IPS-11a (cell line): Measurements from ENCODE around the gene NAA80.

Experiments
- H3K4me3 ChIP-seq: one replicate; pipeline ENCODE4 v1.5.1; 2013; ENCODE audit warnings: low read depth, low read length, control low read depth

Gene NAA80

GRCh38 chr3:50330330-50330729 lies 31.1 kb upstream of the NAA80 start:
- H3K4me3 ChIP-seq = no peak overlapping the region

- H3K4me3 ChIP-seq = peak within 1 kb of the TSS; percentile 94
Observed at GRCh38 chr3:50327943-50328691, 28.9 kb upstream of the NAA80 start, which contains the start of gene TUSC2. Gene TUSC2, minus strand, starts transcription at chr3:50328223. Its CDS starts 124 bp downstream, at chr3:50328099.

GRCh38 chr3:50327129-50327528 lies 27.9 kb upstream of the NAA80 start:
- peak overlapping the region; percentile 94 for H3K4me3 ChIP-seq

GRCh38 chr3:50326182-50326541 lies 27.0 kb upstream of the NAA80 start:
- no peak overlapping the region for H3K4me3 ChIP-seq

GRCh38 chr3:50325497-50326181 lies 26.4 kb upstream of the NAA80 start:
- H3K4me3 ChIP-seq = no peak overlapping the region

- H3K4me3 ChIP-seq = no peak overlapping the region
Observed at GRCh38 chr3:50325113-50325480, 25.9 kb upstream of the NAA80 start.

- no peak overlapping the region for H3K4me3 ChIP-seq
Observed at GRCh38 chr3:50324351-50325112, 25.3 kb upstream of the NAA80 start.

GRCh38 chr3:50323614-50324199 lies 24.5 kb upstream of the NAA80 start:
- H3K4me3 ChIP-seq = no peak overlapping the region

- no peak overlapping the region for H3K4me3 ChIP-seq
Observed at GRCh38 chr3:50323092-50323600, 23.9 kb upstream of the NAA80 start.

GRCh38 chr3:50322386-50323091 lies 23.3 kb upstream of the NAA80 start, which contains the start of gene HYAL2:
Gene HYAL2, minus strand, starts transcription at chr3:50322745. Its CDS starts 2,256 bp downstream, at chr3:50320489.
- peak within 1 kb of the TSS; percentile 82 for H3K4me3 ChIP-seq

GRCh38 chr3:50322115-50322385 lies 22.8 kb upstream of the NAA80 start:
- peak overlapping the region; percentile 82 for H3K4me3 ChIP-seq

- peak overlapping the region; percentile 82 for H3K4me3 ChIP-seq
Observed at GRCh38 chr3:50321336-50322114, 22.3 kb upstream of the NAA80 start.

- H3K4me3 ChIP-seq = peak overlapping the region; percentile 82
Observed at GRCh38 chr3:50320853-50321335, 21.7 kb upstream of the NAA80 start.

GRCh38 chr3:50319894-50320625 lies 20.9 kb upstream of the NAA80 start:
- H3K4me3 ChIP-seq = peak overlapping the region; percentile 82

GRCh38 chr3:50319181-50319893 lies 20.1 kb upstream of the NAA80 start:
- H3K4me3 ChIP-seq = no peak overlapping the region

GRCh38 chr3:50318615-50319014 lies 19.4 kb upstream of the NAA80 start:
- H3K4me3 ChIP-seq = no peak overlapping the region

- H3K4me3 ChIP-seq = no peak overlapping the region
Observed at GRCh38 chr3:50318163-50318562, 19.0 kb upstream of the NAA80 start.

- no peak overlapping the region for H3K4me3 ChIP-seq
Observed at GRCh38 chr3:50317300-50317699, 18.1 kb upstream of the NAA80 start.
